IMR-90 (cell line): ENCODE data around the gene ANO7. TPM values are rescaled to one million over a fixed set of nuclear protein-coding genes. Genes with fewer than 3 reads are reported as not detected.

Source experiments
- ATAC-seq: fragments of 200-7000 bp; cut with Tn5 transposase; 2 replicates; pipeline ENCODE4 v1.9.1; 2020; ENCODE audit warnings: low read depth, mild to moderate bottlenecking, moderate library complexity
- BruUV-seq: library from RNA; stranded (reverse); fragments of 400-500 nt; replicated peaks from 2 replicates; lab custom pipeline; 2021; lab: Mats Ljungman, UMichigan
- CTCF ChIA-PET: fragments of 300-600 bp; formaldehyde crosslinking; extraction: SDS; loops from one replicate; lab custom pipeline; 2021; ENCODE audit warnings: antibody characterized with exemption; lab: Yijun Ruan, JAX
- POLR2A ChIA-PET: fragments of 300-600 bp; sonication (Branson Sonifier 250); formaldehyde crosslinking; loops from one replicate; lab custom pipeline; 2022; ENCODE audit warnings: antibody characterized with exemption; ENCODE audit not compliant: unreplicated experiment; lab: Charles Lee
- DNase-seq: peaks from one replicate; pipeline ENCODE4 v3.0.0; 2013
- H2AFZ ChIP-seq: replicated peaks from 2 replicates; pipeline ENCODE3; 2013; ENCODE audit warnings: low read length, mild to moderate bottlenecking; ENCODE audit not compliant: poor library complexity
- H2AK5ac ChIP-seq: 2 replicates; pipeline ENCODE4 v1.6.1; 2013; ENCODE audit warnings: low read depth, low read length, inconsistent platforms
- H2AK9ac ChIP-seq: replicated peaks from 2 replicates; pipeline ENCODE3; 2013; ENCODE audit warnings: mild to moderate bottlenecking, low read depth, low read length, moderate library complexity; ENCODE audit not compliant: poor library complexity
- H2BK120ac ChIP-seq: 2 replicates; pipeline ENCODE4 v1.6.1; 2013; ENCODE audit warnings: low read depth, low read length, inconsistent platforms
- H2BK15ac ChIP-seq: 3 replicates; pipeline ENCODE4 v1.6.1; 2013; ENCODE audit warnings: low read depth, low read length, inconsistent platforms
- H2BK20ac ChIP-seq: 2 replicates; pipeline ENCODE4 v1.6.1; 2013; ENCODE audit warnings: low read depth, mild to moderate bottlenecking, inconsistent platforms, low read length, moderate library complexity
- H2BK5ac ChIP-seq: 2 replicates; pipeline ENCODE4 v1.6.1; 2013; ENCODE audit warnings: mild to moderate bottlenecking, low read depth, low read length, inconsistent platforms; ENCODE audit not compliant: poor library complexity, severe bottlenecking
- H3K14ac ChIP-seq: replicated peaks from 2 replicates; pipeline ENCODE4 v1.6.1; 2013; ENCODE audit warnings: low read depth, low read length, inconsistent platforms
- H3K18ac ChIP-seq: 2 replicates; pipeline ENCODE4 v1.6.1; 2013; ENCODE audit warnings: low read depth, low read length, control low read depth
- H3K23ac ChIP-seq: 2 replicates; pipeline ENCODE4 v1.6.1; 2013; ENCODE audit warnings: low read depth, low read length, inconsistent platforms
- H3K27ac ChIP-seq: 2 replicates; pipeline ENCODE4 v1.5.1; 2013; ENCODE audit warnings: mild to moderate bottlenecking, control low read depth, low read length; ENCODE audit not compliant: insufficient read depth
- H3K27me3 ChIP-seq: 2 replicates; pipeline ENCODE4 v1.6.1; 2013; ENCODE audit warnings: low read length; ENCODE audit not compliant: control insufficient read depth, insufficient read depth
- H3K36me3 ChIP-seq: 2 replicates; pipeline ENCODE4 v1.6.1; 2013; ENCODE audit warnings: low read length, mixed read lengths; ENCODE audit not compliant: control insufficient read depth, insufficient read depth
- H3K4ac ChIP-seq: 2 replicates; pipeline ENCODE4 v1.6.1; 2013; ENCODE audit warnings: low read depth, low read length, inconsistent platforms
- H3K4me1 ChIP-seq: 2 replicates; pipeline ENCODE4 v1.6.1; 2013; ENCODE audit warnings: low read length, mixed read lengths; ENCODE audit not compliant: control insufficient read depth, insufficient read depth
- H3K4me2 ChIP-seq: 2 replicates; pipeline ENCODE4 v1.6.1; 2013; ENCODE audit warnings: low read depth, mild to moderate bottlenecking, control low read depth, low read length, moderate library complexity
- H3K4me3 ChIP-seq: 2 replicates; pipeline ENCODE4 v1.5.1; 2013; ENCODE audit warnings: low read depth, mild to moderate bottlenecking, control low read depth, low read length, moderate library complexity; ENCODE audit not compliant: insufficient read depth
- H3K56ac ChIP-seq: 2 replicates; pipeline ENCODE4 v1.6.1; 2013; ENCODE audit warnings: low read length, inconsistent platforms; ENCODE audit not compliant: insufficient read depth; ENCODE audit errors: extremely low read depth
- H3K79me1 ChIP-seq, 2 experiments: 2 replicates each; pipeline ENCODE4 v1.6.1; 2013; ENCODE audit warnings: low read length in 2 of 2, inconsistent platforms in 1 of 2, low read depth in 1 of 2
- H3K9ac ChIP-seq: 2 replicates; pipeline ENCODE4 v1.6.1; 2013; ENCODE audit warnings: low read depth, low read length, control low read depth
- H3K9me1 ChIP-seq: 2 replicates; pipeline ENCODE4 v1.6.1; 2013; ENCODE audit warnings: low read length, inconsistent platforms; ENCODE audit not compliant: insufficient read depth
- H3K9me3 ChIP-seq: 2 replicates; pipeline ENCODE4 v1.6.1; 2013; ENCODE audit warnings: low read length; ENCODE audit not compliant: control insufficient read depth, insufficient read depth
- H4K20me1 ChIP-seq: 2 replicates; pipeline ENCODE4 v1.6.1; 2013; ENCODE audit warnings: low read length, inconsistent platforms; ENCODE audit not compliant: insufficient read depth
- H4K5ac ChIP-seq: 2 replicates; pipeline ENCODE4 v1.6.1; 2013; ENCODE audit warnings: mild to moderate bottlenecking, low read depth, low read length, control low read depth
- H4K8ac ChIP-seq, 2 experiments: 2 replicates each; pipeline ENCODE4 v1.6.1; 2013; ENCODE audit warnings: low read depth in 2 of 2, low read length in 2 of 2, control low read depth in 1 of 2, inconsistent platforms in 1 of 2
- H4K91ac ChIP-seq: 2 replicates; pipeline ENCODE4 v1.6.1; 2013; ENCODE audit warnings: low read depth, low read length, inconsistent platforms; ENCODE audit not compliant: insufficient read depth
- CEBPB ChIP-seq: IDR thresholded peaks from 2 replicates; pipeline ENCODE4 v1.6.1; 2012; ENCODE audit warnings: low read depth, low read length, improper control_type of control experiment
- CHD1 ChIP-seq: IDR thresholded peaks from 2 replicates; pipeline ENCODE4 v1.6.1; 2012; ENCODE audit warnings: low read depth, low read length, improper control_type of control experiment
- FOS ChIP-seq: fragments of 150-350 bp; IDR thresholded peaks from 2 replicates; pipeline ENCODE4 v1.6.1; 2016; ENCODE audit warnings: low read depth, low read length
- MAFK ChIP-seq: IDR thresholded peaks from 2 replicates; pipeline ENCODE4 v1.6.1; 2012; ENCODE audit warnings: low read depth, low read length, improper control_type of control experiment
- MAZ ChIP-seq: IDR thresholded peaks from 2 replicates; pipeline ENCODE4 v1.6.1; 2012; ENCODE audit warnings: low read depth, mild to moderate bottlenecking, low read length, improper control_type of control experiment, moderate library complexity, borderline replicate concordance
- MXI1 ChIP-seq: IDR thresholded peaks from 2 replicates; pipeline ENCODE4 v1.6.1; 2012; ENCODE audit warnings: low read depth, mild to moderate bottlenecking, low read length, moderate library complexity, borderline replicate concordance
- NFE2L2 ChIP-seq: fragments of 150-350 bp; IDR thresholded peaks from 2 replicates; pipeline ENCODE4 v1.6.1; 2016; ENCODE audit warnings: low read depth, mild to moderate bottlenecking, low read length
- POLR2A ChIP-seq: IDR thresholded peaks from 2 replicates; pipeline ENCODE4 v1.6.1; 2012; ENCODE audit warnings: mild to moderate bottlenecking, low read depth, low read length
- RAD21 ChIP-seq: IDR thresholded peaks from 2 replicates; pipeline ENCODE4 v1.6.1; 2012; ENCODE audit warnings: low read length, improper control_type of control experiment
- RCOR1 ChIP-seq: IDR thresholded peaks from 2 replicates; pipeline ENCODE4 v1.6.1; 2012; ENCODE audit warnings: mild to moderate bottlenecking, low read length, improper control_type of control experiment; ENCODE audit not compliant: insufficient replicate concordance
- RFX5 ChIP-seq: IDR thresholded peaks from 2 replicates; pipeline ENCODE4 v1.8.0; 2012; ENCODE audit warnings: low read depth, mild to moderate bottlenecking, low read length, moderate library complexity
- SMC3 ChIP-seq: fragments of 150-350 bp; IDR thresholded peaks from 2 replicates; pipeline ENCODE4 v1.6.1; 2016; ENCODE audit warnings: low read depth, mild to moderate bottlenecking, antibody characterized with exemption, low read length, moderate library complexity
- whole genome bisulfite sequencing, 2 experiments: methylation state at CpG; one replicate each; pipeline versions ENCODE4 v1.1.5 to v1.1.7; 2013; ENCODE audit warnings: missing lambda C conversion rate in 2 of 2; ENCODE audit not compliant: insufficient read length in 1 of 2; ENCODE audit errors: extremely low coverage in 2 of 2; 5-methylcytosine and 5-hydroxymethylcytosine counted together
- dilution Hi-C: fragments of 300-500 bp; cut with HindIII; formaldehyde crosslinking; loops from one replicate; pipeline ENCODE4 v1.14.3; 2018; ENCODE audit warnings: low sequenced_read_pairs; ENCODE audit not compliant: unreplicated experiment
- in situ Hi-C: fragments of 300-500 bp; cut with MboI; formaldehyde crosslinking; loops from 3 replicates; pipeline ENCODE4 v1.14.3; 2019; ENCODE audit warnings: low sequenced_read_pairs, inconsistent platforms, mixed read lengths
- intact Hi-C: fragments of 100-400 bp; cut with micrococcal nuclease; formaldehyde crosslinking; loops from 2 replicates; pipeline ENCODE4 v1.10.0; 2022
- polyA plus RNA-seq, 3 experiments: library from polyadenylated mRNA; depleted of rRNA; stranded (reverse); fragments of >200 nt; gene quantifications; 2 replicates each; pipeline ENCODE4 v1.2.3, GENCODE V29; 2012; ENCODE audit warnings: low replicate concordance in 1 of 3
- total RNA-seq: library from RNA; depleted of rRNA; stranded (reverse); fragments of >200 nt; gene quantifications from 2 replicates; pipeline ENCODE4 v1.2.3, GENCODE V29; 2012
- TF ChIP-seq, protein P1 (sequence below): fragments of 150-350 bp; IDR thresholded peaks from 2 replicates; pipeline ENCODE4 v1.6.1; 2016; ENCODE audit warnings: low read depth, mild to moderate bottlenecking, low read length, moderate library complexity, borderline replicate concordance
- TF ChIP-seq, protein P2 (sequence below): fragments of 150-350 bp; IDR thresholded peaks from 2 replicates; pipeline ENCODE4 v1.6.1; 2017; ENCODE audit warnings: mild to moderate bottlenecking, antibody characterized with exemption, low read length, low read depth
- TF ChIP-seq, protein P3 (sequence below): conservative IDR thresholded peaks from 2 replicates; pipeline ENCODE4 v1.5.1; 2012; ENCODE audit warnings: mild to moderate bottlenecking, low read depth, low read length, improper control_type of control experiment

ANO7 gene
- total and polyA plus RNA-seq, 2 of the 4 experiments (the other 2 are of a cell fraction), result 0.36 to 3.4 TPM

DNA sequence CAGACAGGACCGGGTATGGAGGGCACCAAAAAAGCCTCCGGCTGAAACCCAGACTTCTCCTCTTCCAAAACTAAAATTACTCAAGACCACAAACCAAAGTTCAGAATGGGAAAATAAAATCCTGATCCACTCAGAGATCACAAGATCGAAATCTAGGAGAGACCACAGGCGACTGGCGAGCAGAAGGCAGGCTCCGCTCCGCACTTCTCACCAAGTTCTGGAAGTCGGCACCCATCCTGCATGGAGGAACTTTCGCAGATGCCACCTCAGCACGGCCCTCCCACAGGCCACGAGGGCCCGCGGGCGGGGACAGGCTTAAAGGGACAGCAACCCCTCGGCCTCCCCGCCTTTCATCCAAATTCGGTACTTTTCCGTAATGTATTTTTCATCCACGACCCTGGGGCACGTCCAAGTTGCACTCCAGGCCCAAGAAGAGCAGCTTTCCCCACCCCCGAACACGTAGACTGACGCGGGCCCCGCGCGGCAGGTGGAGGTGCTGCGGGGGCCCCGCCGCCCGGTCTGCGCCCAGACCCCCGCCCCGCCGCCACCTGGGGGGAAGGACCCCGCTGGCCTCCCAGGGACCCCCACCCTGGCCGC lies 83.3 kb downstream of the ANO7 start:
- Histone ChIP-seq H3K4me1 (peaks cover 25% of the 10 kb centered on the region), H2BK120ac (no peak overlapping the region), H3K4me3 (peak overlapping the region; percentile 74), H4K91ac (peak overlapping the region; percentile 95), H3K4me2 (peak overlapping the region; percentile 91), H4K8ac (peak overlapping the region in 1 of 2 experiments; percentile 87; a peak in 2 of 4 replicates), H3K18ac (peak overlapping the region; percentile 48), H2BK5ac (peak overlapping the region; percentile 88), H2BK20ac (no peak overlapping the region), H3K79me1 (peaks cover 29 to 72% of the 10 kb centered on the region in 2 experiments), H3K27ac (peak overlapping the region; percentile 75), H2BK15ac (no peak overlapping the region), H3K9ac (peak overlapping the region; percentile 88), H2AK5ac (peak overlapping the region; percentile 83), H3K9me3 (no peaks in the 10 kb centered on the region), H3K56ac (peak overlapping the region; percentile 82), H4K20me1 (peaks cover 75% of the 10 kb centered on the region), H3K27me3 (no peaks in the 10 kb centered on the region), H3K36me3 (peaks cover 24% of the 10 kb centered on the region), H2AK9ac (peak overlapping the region; percentile 99), H2AFZ (peak overlapping the region; percentile 79), H3K4ac (peak overlapping the region; percentile 91), H3K14ac (peak overlapping the region; percentile 98), H3K9me1 (peaks cover 39% of the 10 kb centered on the region), H3K23ac (peak overlapping the region; percentile 92), H4K5ac (peak overlapping the region; percentile 28; the same call in 1 of the 2 replicates)
- CTCF ChIA-PET, result no interaction called here
- 2% methylated on average over 16 of the region's 37 CpGs; no CpG with 5 or more reads in 1 of the 2 experiments for WGBS, 2 experiments
- DNase-seq, result peak; percentile 79
- intact Hi-C loops, result loop anchor here (2.0 to 5.0 kb wide), 2 partner anchors 43 to 235 kb away; partner anchors contain the start of genes HDLBP, SEPTIN2 and STK25
- POLR2A ChIA-PET, result interaction anchor here (0.6 to 1.0 kb wide), 2 partner anchors 53 to 278 kb away, joined by 3 to 10 read pairs; no protein-coding TSS in a partner anchor
- dilution Hi-C loops, result no loop called here
- BruUV-seq, result no TSS peak
- peak; percentile 70 for ATAC-seq
- in situ Hi-C loops, result no loop called here
- no peak for TF ChIP-seq CHD1
- no peak for TF ChIP-seq CEBPB
- TF ChIP-seq, protein P1, sequence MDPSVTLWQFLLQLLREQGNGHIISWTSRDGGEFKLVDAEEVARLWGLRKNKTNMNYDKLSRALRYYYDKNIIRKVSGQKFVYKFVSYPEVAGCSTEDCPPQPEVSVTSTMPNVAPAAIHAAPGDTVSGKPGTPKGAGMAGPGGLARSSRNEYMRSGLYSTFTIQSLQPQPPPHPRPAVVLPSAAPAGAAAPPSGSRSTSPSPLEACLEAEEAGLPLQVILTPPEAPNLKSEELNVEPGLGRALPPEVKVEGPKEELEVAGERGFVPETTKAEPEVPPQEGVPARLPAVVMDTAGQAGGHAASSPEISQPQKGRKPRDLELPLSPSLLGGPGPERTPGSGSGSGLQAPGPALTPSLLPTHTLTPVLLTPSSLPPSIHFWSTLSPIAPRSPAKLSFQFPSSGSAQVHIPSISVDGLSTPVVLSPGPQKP, result no peak
- TF ChIP-seq RAD21, result 0 out of 2 replicates have a peak, but pooled peaks have one; percentile 4
- TF ChIP-seq RFX5, result no peak
- no peak for TF ChIP-seq SMC3
- TF ChIP-seq POLR2A, result peak; percentile 79
- no peak for TF ChIP-seq RCOR1
- TF ChIP-seq FOS, result no peak
- TF ChIP-seq, protein P2, sequence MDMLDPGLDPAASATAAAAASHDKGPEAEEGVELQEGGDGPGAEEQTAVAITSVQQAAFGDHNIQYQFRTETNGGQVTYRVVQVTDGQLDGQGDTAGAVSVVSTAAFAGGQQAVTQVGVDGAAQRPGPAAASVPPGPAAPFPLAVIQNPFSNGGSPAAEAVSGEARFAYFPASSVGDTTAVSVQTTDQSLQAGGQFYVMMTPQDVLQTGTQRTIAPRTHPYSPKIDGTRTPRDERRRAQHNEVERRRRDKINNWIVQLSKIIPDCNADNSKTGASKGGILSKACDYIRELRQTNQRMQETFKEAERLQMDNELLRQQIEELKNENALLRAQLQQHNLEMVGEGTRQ, result peak; percentile 78
- TF ChIP-seq MXI1, result peak; percentile 98
- peak; percentile 56; the same call in 1 of the 2 replicates for TF ChIP-seq MAZ
- TF ChIP-seq, protein P3, sequence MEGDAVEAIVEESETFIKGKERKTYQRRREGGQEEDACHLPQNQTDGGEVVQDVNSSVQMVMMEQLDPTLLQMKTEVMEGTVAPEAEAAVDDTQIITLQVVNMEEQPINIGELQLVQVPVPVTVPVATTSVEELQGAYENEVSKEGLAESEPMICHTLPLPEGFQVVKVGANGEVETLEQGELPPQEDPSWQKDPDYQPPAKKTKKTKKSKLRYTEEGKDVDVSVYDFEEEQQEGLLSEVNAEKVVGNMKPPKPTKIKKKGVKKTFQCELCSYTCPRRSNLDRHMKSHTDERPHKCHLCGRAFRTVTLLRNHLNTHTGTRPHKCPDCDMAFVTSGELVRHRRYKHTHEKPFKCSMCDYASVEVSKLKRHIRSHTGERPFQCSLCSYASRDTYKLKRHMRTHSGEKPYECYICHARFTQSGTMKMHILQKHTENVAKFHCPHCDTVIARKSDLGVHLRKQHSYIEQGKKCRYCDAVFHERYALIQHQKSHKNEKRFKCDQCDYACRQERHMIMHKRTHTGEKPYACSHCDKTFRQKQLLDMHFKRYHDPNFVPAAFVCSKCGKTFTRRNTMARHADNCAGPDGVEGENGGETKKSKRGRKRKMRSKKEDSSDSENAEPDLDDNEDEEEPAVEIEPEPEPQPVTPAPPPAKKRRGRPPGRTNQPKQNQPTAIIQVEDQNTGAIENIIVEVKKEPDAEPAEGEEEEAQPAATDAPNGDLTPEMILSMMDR, result no peak
- no peak for TF ChIP-seq NFE2L2
- TF ChIP-seq MAFK, result peak; percentile 56
